H9 (cell line): Measurements from ENCODE around the gene ZFYVE28. TPM values are rescaled to one million over a fixed set of nuclear protein-coding genes. Genes with fewer than 3 reads are reported as not detected.

ENCODE experiments used
- DNase-seq: peaks from one replicate; pipeline ENCODE4 v3.0.0-alpha.2; 2017
- H2AFZ ChIP-seq: one replicate; pipeline ENCODE4 v1.6.1; 2013; ENCODE audit warnings: mild to moderate bottlenecking, low read length, control low read depth, moderate library complexity
- H2AK5ac ChIP-seq: 2 replicates; pipeline ENCODE4 v1.6.1; 2013; ENCODE audit warnings: low read length, control low read depth, mixed read lengths; ENCODE audit not compliant: insufficient read length
- H2BK120ac ChIP-seq: one replicate; pipeline ENCODE4 v1.6.1; 2013; ENCODE audit warnings: low read depth, mild to moderate bottlenecking, low read length, control low read depth, inconsistent platforms; ENCODE audit not compliant: poor library complexity, severe bottlenecking
- H2BK12ac ChIP-seq: 2 replicates; pipeline ENCODE4 v1.6.1; 2013; ENCODE audit warnings: low read length, control low read depth, mixed read lengths, low read depth; ENCODE audit not compliant: insufficient read length
- H2BK15ac ChIP-seq: 2 replicates; pipeline ENCODE4 v1.6.1; 2013; ENCODE audit warnings: low read depth, low read length, control low read depth
- H2BK20ac ChIP-seq: one replicate; pipeline ENCODE4 v1.6.1; 2013; ENCODE audit warnings: low read depth, mild to moderate bottlenecking, low read length, control low read depth, inconsistent platforms; ENCODE audit not compliant: poor library complexity, severe bottlenecking
- H2BK5ac ChIP-seq: 2 replicates; pipeline ENCODE4 v1.6.1; 2013; ENCODE audit warnings: low read length, control low read depth, mixed read lengths; ENCODE audit not compliant: insufficient read length
- H3K14ac ChIP-seq: 2 replicates; pipeline ENCODE4 v1.6.1; 2013; ENCODE audit warnings: low read length, control low read depth; ENCODE audit not compliant: insufficient read depth
- H3K18ac ChIP-seq: 2 replicates; pipeline ENCODE4 v1.6.1; 2013; ENCODE audit warnings: low read depth, mild to moderate bottlenecking, mixed read lengths, low read length, control low read depth; ENCODE audit not compliant: insufficient read length
- H3K23ac ChIP-seq: 2 replicates; pipeline ENCODE4 v1.6.1; 2013; ENCODE audit warnings: low read length, control low read depth, mixed read lengths, low read depth; ENCODE audit not compliant: insufficient read length
- H3K23me2 ChIP-seq: 2 replicates; pipeline ENCODE4 v1.6.1; 2013; ENCODE audit warnings: low read depth, mild to moderate bottlenecking, mixed read lengths, low read length, control low read depth; ENCODE audit not compliant: insufficient read length, poor library complexity, severe bottlenecking
- H3K27ac ChIP-seq: 2 replicates; pipeline ENCODE4 v1.5.1; 2013; ENCODE audit warnings: low read length, control low read depth, mixed read lengths, low read depth; ENCODE audit not compliant: insufficient read length
- H3K27me3 ChIP-seq: 2 replicates; pipeline ENCODE4 v1.6.1; 2013; ENCODE audit warnings: low read length, control low read depth, inconsistent platforms; ENCODE audit not compliant: insufficient read depth
- H3K4ac ChIP-seq: 2 replicates; pipeline ENCODE4 v1.6.1; 2013; ENCODE audit warnings: low read depth, mild to moderate bottlenecking, control low read depth, inconsistent platforms, low read length, moderate library complexity
- H3K4me1 ChIP-seq: 2 replicates; pipeline ENCODE4 v1.6.1; 2013; ENCODE audit warnings: low read length, control low read depth, inconsistent platforms; ENCODE audit not compliant: insufficient read depth
- H3K4me2 ChIP-seq: 2 replicates; pipeline ENCODE4 v1.6.1; 2013; ENCODE audit warnings: low read length, control low read depth, mixed read lengths; ENCODE audit not compliant: insufficient read length, insufficient read depth
- H3K56ac ChIP-seq: 2 replicates; pipeline ENCODE4 v1.6.1; 2013; ENCODE audit warnings: low read depth, mild to moderate bottlenecking, mixed read lengths, low read length, control low read depth; ENCODE audit not compliant: insufficient read length
- H3K79me1 ChIP-seq: 2 replicates; pipeline ENCODE4 v1.6.1; 2013; ENCODE audit warnings: low read depth, mild to moderate bottlenecking, moderate library complexity, low read length, control low read depth, inconsistent platforms; ENCODE audit not compliant: insufficient read depth, poor library complexity, severe bottlenecking
- H3K79me2 ChIP-seq: 2 replicates; pipeline ENCODE4 v1.6.1; 2013; ENCODE audit warnings: low read length, control low read depth, inconsistent platforms; ENCODE audit not compliant: insufficient read depth
- H3K9ac ChIP-seq: 2 replicates; pipeline ENCODE4 v1.6.1; 2013; ENCODE audit warnings: low read length, control low read depth, mixed read lengths; ENCODE audit not compliant: insufficient read length; ENCODE audit errors: extremely low read depth
- H3K9me3 ChIP-seq: one replicate; pipeline ENCODE4 v1.6.1; 2013; ENCODE audit warnings: low read depth, low read length, inconsistent platforms; ENCODE audit not compliant: control insufficient read depth
- H3T11ph ChIP-seq: one replicate; pipeline ENCODE4 v1.6.1; 2013; ENCODE audit warnings: mild to moderate bottlenecking, low read length, control low read depth, inconsistent platforms
- H4K20me1 ChIP-seq: one replicate; pipeline ENCODE4 v1.6.1; 2013; ENCODE audit not compliant: control insufficient read depth, insufficient read length, insufficient read depth
- H4K5ac ChIP-seq: 2 replicates; pipeline ENCODE4 v1.6.1; 2013; ENCODE audit warnings: low read depth, mild to moderate bottlenecking, mixed read lengths, low read length, control low read depth; ENCODE audit not compliant: insufficient read length
- H4K8ac ChIP-seq: replicated peaks from 2 replicates; pipeline ENCODE4 v1.6.1; 2013; ENCODE audit warnings: low read length, control low read depth, mixed read lengths, low read depth; ENCODE audit not compliant: insufficient read length
- H4K91ac ChIP-seq: 2 replicates; pipeline ENCODE4 v1.6.1; 2013; ENCODE audit warnings: low read depth, mild to moderate bottlenecking, moderate library complexity, mixed read lengths, low read length, control low read depth; ENCODE audit not compliant: insufficient read length
- H3K27ac Mint-ChIP-seq, 3 experiments: 2 replicates in 2 of 3; 3 replicates in 1 of 3; pipeline ENCODE4 v1.8.0; 2020 to 2021; ENCODE audit warnings: mixed read lengths in 3 of 3, mild to moderate bottlenecking in 1 of 3, moderate library complexity in 1 of 3
- H3K27me3 Mint-ChIP-seq: 2 replicates; pipeline ENCODE4 v1.8.0; 2021; ENCODE audit warnings: low read depth, mild to moderate bottlenecking, moderate library complexity, mixed read lengths
- H3K36me3 Mint-ChIP-seq, 3 experiments: 2 replicates in 2 of 3; 3 replicates in 1 of 3; pipeline ENCODE4 v1.8.0; 2020 to 2021; ENCODE audit warnings: low read depth in 3 of 3, mixed read lengths in 3 of 3; ENCODE audit not compliant: insufficient read depth in 1 of 3
- H3K4me1 Mint-ChIP-seq, 2 experiments: 2 replicates each; pipeline ENCODE4 v1.8.0; 2020; ENCODE audit warnings: mixed read lengths in 2 of 2
- H3K4me3 Mint-ChIP-seq, 2 experiments: 2 replicates in 1 of 2; 3 replicates in 1 of 2; pipeline ENCODE4 v1.8.0; 2020 to 2021; ENCODE audit warnings: mild to moderate bottlenecking in 2 of 2, mixed read lengths in 2 of 2, moderate library complexity in 1 of 2
- H3K9me3 Mint-ChIP-seq, 2 experiments: 2 replicates in 1 of 2; 3 replicates in 1 of 2; pipeline ENCODE4 v1.8.0; 2020; ENCODE audit warnings: mild to moderate bottlenecking in 2 of 2, mixed read lengths in 2 of 2, moderate library complexity in 1 of 2
- WGBS: extraction: QIAGEN DNeasy Blood & Tissue Kit; methylation state at CpG from one replicate; pipeline ENCODE4 v1.1.7; 2013; ENCODE audit warnings: missing lambda C conversion rate, low lambda C conversion rate, mixed read lengths; ENCODE audit not compliant: insufficient read length; ENCODE audit errors: extremely low coverage; 5-methylcytosine and 5-hydroxymethylcytosine counted together
- total RNA-seq: library from RNA; stranded (reverse); gene quantifications from 2 replicates; pipeline ENCODE4 v1.2.1, GENCODE V29; 2021
- TF ChIP-seq, protein P1 (sequence below): fragments of 200-600 bp; sonication (generic); conservative IDR thresholded peaks from 3 replicates; pipeline ENCODE4 v1.8.0; 2021; ENCODE audit warnings: antibody characterized with exemption, mild to moderate bottlenecking

The ZFYVE28 gene
- total RNA-seq, 1 experiment from 2014 or later = 0.98 TPM

GRCh38 chr4:2419814-2420213, 1.4 kb upstream of the ZFYVE28 start:
- no peak overlapping the region for H2BK120ac ChIP-seq
- H3K79me1 ChIP-seq = no peaks in the 10 kb centered on the region
- peak overlapping the region in 1 of 2 experiments; percentile 78; a peak in 3 of 5 replicates for H3K4me3 Mint-ChIP-seq
- H3K36me3 Mint-ChIP-seq = no peaks in the 10 kb centered on the region; a peak in 1 of 7 replicates
- no peak overlapping the region for H3K27ac ChIP-seq
- H3K9me3 Mint-ChIP-seq = peaks cover 0 to 3% of the 10 kb centered on the region in 2 experiments; a peak in 4 of 5 replicates
- H2BK15ac ChIP-seq = no peak overlapping the region
- H3K23me2 ChIP-seq = peaks cover 21% of the 10 kb centered on the region
- WGBS = no CpG with 5 or more reads among the region's 9 CpGs
- no peak overlapping the region for H2AK5ac ChIP-seq
- H4K91ac ChIP-seq = no peak overlapping the region
- H2BK20ac ChIP-seq = no peak overlapping the region
- no peak overlapping the region for H3K4me2 ChIP-seq
- H3T11ph ChIP-seq = no peak overlapping the region
- H2BK12ac ChIP-seq = no peak overlapping the region
- H4K8ac ChIP-seq = no peak overlapping the region
- H3K4ac ChIP-seq = no peak overlapping the region
- no peaks in the 10 kb centered on the region for H4K20me1 ChIP-seq
- H3K27me3 Mint-ChIP-seq = peaks cover 74% of the 10 kb centered on the region
- no peak overlapping the region for H2BK5ac ChIP-seq
- TF ChIP-seq, protein P1, sequence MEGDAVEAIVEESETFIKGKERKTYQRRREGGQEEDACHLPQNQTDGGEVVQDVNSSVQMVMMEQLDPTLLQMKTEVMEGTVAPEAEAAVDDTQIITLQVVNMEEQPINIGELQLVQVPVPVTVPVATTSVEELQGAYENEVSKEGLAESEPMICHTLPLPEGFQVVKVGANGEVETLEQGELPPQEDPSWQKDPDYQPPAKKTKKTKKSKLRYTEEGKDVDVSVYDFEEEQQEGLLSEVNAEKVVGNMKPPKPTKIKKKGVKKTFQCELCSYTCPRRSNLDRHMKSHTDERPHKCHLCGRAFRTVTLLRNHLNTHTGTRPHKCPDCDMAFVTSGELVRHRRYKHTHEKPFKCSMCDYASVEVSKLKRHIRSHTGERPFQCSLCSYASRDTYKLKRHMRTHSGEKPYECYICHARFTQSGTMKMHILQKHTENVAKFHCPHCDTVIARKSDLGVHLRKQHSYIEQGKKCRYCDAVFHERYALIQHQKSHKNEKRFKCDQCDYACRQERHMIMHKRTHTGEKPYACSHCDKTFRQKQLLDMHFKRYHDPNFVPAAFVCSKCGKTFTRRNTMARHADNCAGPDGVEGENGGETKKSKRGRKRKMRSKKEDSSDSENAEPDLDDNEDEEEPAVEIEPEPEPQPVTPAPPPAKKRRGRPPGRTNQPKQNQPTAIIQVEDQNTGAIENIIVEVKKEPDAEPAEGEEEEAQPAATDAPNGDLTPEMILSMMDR = no peak
- H3K56ac ChIP-seq = no peak overlapping the region
- H2AFZ ChIP-seq = no peak overlapping the region
- no peaks in the 10 kb centered on the region; the same call in 1 of the 2 replicates for H3K4me1 ChIP-seq
- H3K4me1 Mint-ChIP-seq = peaks cover 30 to 35% of the 10 kb centered on the region in 2 experiments
- H3K9ac ChIP-seq = no peak overlapping the region
- no peak overlapping the region for H3K27ac Mint-ChIP-seq
- peaks cover 33% of the 10 kb centered on the region; the same call in 1 of the 2 replicates for H3K27me3 ChIP-seq
- no peaks in the 10 kb centered on the region for H3K79me2 ChIP-seq
- no peak overlapping the region for H3K18ac ChIP-seq
- no peak overlapping the region for H3K14ac ChIP-seq
- no peaks in the 10 kb centered on the region for H3K9me3 ChIP-seq
- H4K5ac ChIP-seq = no peak overlapping the region
- no peak overlapping the region for H3K23ac ChIP-seq
- DNase-seq = no peak
